GM18909 (cell line): ENCODE data around the gene PADI3.
"Not testable (repeated sequence)": the region's sequence is repeated elsewhere in the genome, so short reads cannot be mapped to it uniquely, and the experiment has no call there.

ENCODE experiments used
- ATAC-seq: cut with Tn5 transposase; IDR thresholded peaks from one replicate; pipeline ENCODE4 v1.9.1; 2021; ENCODE audit warnings: mild to moderate bottlenecking; ENCODE audit not compliant: unreplicated experiment, poor library complexity

Gene PADI3

GRCh38 chr1:17319561-17320350 is 70.9 kb downstream of the PADI3 start:
- ATAC-seq = no peak

GRCh38 chr1:17321857-17322390 is 73.0 kb downstream of the PADI3 start:
- not testable (repeated sequence) for ATAC-seq

GRCh38 chr1:17328855-17329254 is 80.0 kb downstream of the PADI3 start:
- ATAC-seq = no peak

- ATAC-seq = no peak
Observed at GRCh38 chr1:17329610-17330009, 80.7 kb downstream of the PADI3 start.

GRCh38 chr1:17330856-17331255 is 82.0 kb downstream of the PADI3 start:
- no peak for ATAC-seq

GRCh38 chr1:17333081-17333480 is 84.2 kb downstream of the PADI3 start:
- ATAC-seq = no peak
